H1 (cell line): ENCODE data around the gene SLC27A2. TPM values are rescaled to one million over a fixed set of nuclear protein-coding genes. Genes with fewer than 3 reads are reported as not detected.
A peak's percentile ranks its signal among the peaks of the same experiment; 100 is the strongest.

Experiments
- CTCF ChIA-PET: fragments of 300-600 bp; sonication (Branson Sonifier 250); formaldehyde crosslinking; loops from one replicate; lab custom pipeline; 2021; ENCODE audit not compliant: partially characterized antibody; lab: Charles Lee
- POLR2A ChIA-PET: fragments of 300-600 bp; sonication (Branson Sonifier 250); formaldehyde crosslinking; loops from one replicate; lab custom pipeline; 2021; ENCODE audit warnings: inconsistent platforms; ENCODE audit not compliant: partially characterized antibody; lab: Charles Lee
- DNase-seq, 2 experiments: peaks; one replicate each; pipeline versions ENCODE4 v3.0.0 to v3.0.0-alpha.2; 2010 to 2022; ENCODE audit warnings: low spot score in 2 of 2, low read depth in 1 of 2, mixed read lengths in 1 of 2
- FAIRE-seq: peaks from 2 replicates; lab custom pipeline; 2011; peaks lifted over from hg19 to GRCh38; lab: Jason Lieb, UNC
- H2AFZ ChIP-seq: 2 replicates; pipeline ENCODE4 v1.8.1; 2012; ENCODE audit warnings: low read length, inconsistent platforms
- H2AK5ac ChIP-seq: 2 replicates; pipeline ENCODE4 v1.6.1; 2013; ENCODE audit warnings: low read depth, low read length
- H2BK120ac ChIP-seq: replicated peaks from 2 replicates; pipeline ENCODE3; 2013; ENCODE audit warnings: low read depth, low read length, inconsistent platforms
- H2BK12ac ChIP-seq: 2 replicates; pipeline ENCODE4 v1.6.1; 2013; ENCODE audit warnings: low read depth, low read length
- H2BK15ac ChIP-seq: 2 replicates; pipeline ENCODE4 v1.6.1; 2013; ENCODE audit warnings: low read length
- H2BK20ac ChIP-seq: 2 replicates; pipeline ENCODE4 v1.6.1; 2013; ENCODE audit warnings: low read length
- H2BK5ac ChIP-seq: 2 replicates; pipeline ENCODE4 v1.6.1; 2013; ENCODE audit warnings: low read depth, low read length
- H3K14ac ChIP-seq: 2 replicates; pipeline ENCODE4 v1.6.1; 2013; ENCODE audit warnings: inconsistent platforms; ENCODE audit not compliant: insufficient read length
- H3K18ac ChIP-seq: 2 replicates; pipeline ENCODE4 v1.6.1; 2013; ENCODE audit warnings: low read length; ENCODE audit errors: extremely low read depth
- H3K23ac ChIP-seq: 2 replicates; pipeline ENCODE4 v1.6.1; 2013; ENCODE audit warnings: inconsistent platforms; ENCODE audit not compliant: insufficient read length
- H3K23me2 ChIP-seq: 2 replicates; pipeline ENCODE4 v1.6.1; 2013; ENCODE audit warnings: low read depth, low read length
- H3K27ac ChIP-seq: 2 replicates; pipeline ENCODE4 v1.6.1; 2011; ENCODE audit warnings: low read depth, low read length, inconsistent platforms
- H3K27me3 ChIP-seq, 4 experiments: replicated peaks in 1 of 4; 1 replicate in 1 of 4; 2 replicates in 3 of 4; pipeline versions ENCODE4 v1.6.1 to v1.8.1; 2011 to 2013; ENCODE audit warnings: low read length in 3 of 4, mild to moderate bottlenecking in 3 of 4, inconsistent platforms in 2 of 4, mixed read lengths in 2 of 4, moderate library complexity in 1 of 4; ENCODE audit not compliant: control insufficient read depth in 3 of 4, insufficient read depth in 3 of 4; ENCODE audit errors: extremely low read depth in 1 of 4
- H3K36me3 ChIP-seq, 4 experiments: 2 replicates each; pipeline versions ENCODE4 v1.6.1 to v1.8.1; 2011 to 2013; ENCODE audit warnings: mild to moderate bottlenecking in 4 of 4, low read length in 3 of 4, moderate library complexity in 2 of 4, control low read depth in 1 of 4, inconsistent platforms in 1 of 4; ENCODE audit not compliant: insufficient read depth in 4 of 4, control insufficient read depth in 2 of 4
- H3K4ac ChIP-seq: replicated peaks from 2 replicates; pipeline ENCODE3; 2013; ENCODE audit warnings: low read length, low read depth, mixed read lengths, inconsistent platforms; ENCODE audit not compliant: insufficient read length
- H3K4me1 ChIP-seq, 4 experiments: replicated peaks in 1 of 4; 1 replicate in 1 of 4; 2 replicates in 3 of 4; pipeline versions ENCODE4 v1.6.1 to v1.8.1; 2011 to 2013; ENCODE audit warnings: low read length in 3 of 4, inconsistent platforms in 2 of 4, mixed read lengths in 1 of 4; ENCODE audit not compliant: insufficient read depth in 4 of 4, control insufficient read depth in 3 of 4
- H3K4me2 ChIP-seq, 2 experiments: 2 replicates each; pipeline versions ENCODE4 v1.6.1 to v1.8.1; 2011 to 2013; ENCODE audit warnings: low read depth in 2 of 2, low read length in 2 of 2, control low read depth in 1 of 2, inconsistent platforms in 1 of 2, mild to moderate bottlenecking in 1 of 2; ENCODE audit not compliant: insufficient read depth in 1 of 2
- H3K4me3 ChIP-seq, 4 experiments: fragments of 200-600, 300-600 bp in 1 of 4; sonication (generic), shearing (Covaris generic), sonication (Bioruptor Twin) in 1 of 4; 2 replicates each; pipeline versions ENCODE4 v1.5.1 to v1.8.1; 2011 to 2016; ENCODE audit warnings: low read length in 4 of 4, low read depth in 3 of 4, control low read depth in 2 of 4, inconsistent platforms in 2 of 4, mild to moderate bottlenecking in 2 of 4, mixed read lengths in 1 of 4, moderate library complexity in 1 of 4; ENCODE audit not compliant: insufficient read depth in 2 of 4; ENCODE audit errors: extremely low read depth in 1 of 4
- H3K56ac ChIP-seq: replicated peaks from 2 replicates; pipeline ENCODE3; 2013; ENCODE audit warnings: low read depth, mild to moderate bottlenecking, mixed read lengths, low read length, inconsistent platforms; ENCODE audit not compliant: insufficient read length
- H3K79me1 ChIP-seq: 2 replicates; pipeline ENCODE4 v1.6.1; 2013; ENCODE audit warnings: low read depth, low read length, control low read depth
- H3K79me2 ChIP-seq, 2 experiments: 2 replicates each; pipeline versions ENCODE4 v1.6.1 to v1.8.1; 2012 to 2013; ENCODE audit warnings: low read length in 2 of 2, mild to moderate bottlenecking in 2 of 2, inconsistent platforms in 1 of 2; ENCODE audit not compliant: insufficient read depth in 2 of 2, control insufficient read depth in 1 of 2
- H3K9ac ChIP-seq, 4 experiments: replicated peaks in 1 of 4; 1 replicate in 1 of 4; 2 replicates in 3 of 4; pipeline versions ENCODE4 v1.6.1 to v1.8.1; 2011 to 2013; ENCODE audit warnings: low read depth in 3 of 4, low read length in 3 of 4, control low read depth in 2 of 4, mild to moderate bottlenecking in 2 of 4, moderate library complexity in 2 of 4, inconsistent platforms in 1 of 4; ENCODE audit errors: extremely low read depth in 1 of 4
- H3K9me3 ChIP-seq, 2 experiments: 2 replicates each; pipeline versions ENCODE4 v1.6.1 to v1.8.1; 2012 to 2013; ENCODE audit warnings: mild to moderate bottlenecking in 2 of 2, moderate library complexity in 2 of 2, control low read depth in 1 of 2, inconsistent platforms in 1 of 2, low read depth in 1 of 2, low read length in 1 of 2, mixed read lengths in 1 of 2; ENCODE audit not compliant: insufficient read depth in 2 of 2
- H4K20me1 ChIP-seq, 2 experiments: replicated peaks in 1 of 2; 2 replicates each; pipeline versions ENCODE3 to v1.8.1; 2011 to 2013; ENCODE audit warnings: inconsistent platforms in 2 of 2, low read length in 2 of 2, mild to moderate bottlenecking in 1 of 2; ENCODE audit not compliant: insufficient read depth in 2 of 2, control insufficient read depth in 1 of 2
- H4K5ac ChIP-seq: 2 replicates; pipeline ENCODE4 v1.6.1; 2013; ENCODE audit warnings: low read length, low read depth, mixed read lengths, inconsistent platforms; ENCODE audit not compliant: insufficient read length
- H4K8ac ChIP-seq: 2 replicates; pipeline ENCODE4 v1.8.0; 2013; ENCODE audit warnings: mild to moderate bottlenecking, moderate library complexity, low read length, inconsistent platforms; ENCODE audit not compliant: insufficient read depth; ENCODE audit errors: extremely low read depth
- H4K91ac ChIP-seq: replicated peaks from 2 replicates; pipeline ENCODE3; 2013; ENCODE audit warnings: low read length, mixed read lengths, inconsistent platforms; ENCODE audit not compliant: insufficient read length
- MAFK ChIP-seq: IDR thresholded peaks from 2 replicates; pipeline ENCODE4 v1.6.1; 2012; ENCODE audit warnings: low read depth, mild to moderate bottlenecking, improper control_type of control experiment, low read length
- RAD21 ChIP-seq, 2 experiments: IDR thresholded peaks in 1 of 2; conservative IDR thresholded peaks in 1 of 2; 2 replicates each; pipeline ENCODE4 v1.6.1; 2011; ENCODE audit warnings: low read depth in 2 of 2, low read length in 2 of 2, improper control_type of control experiment in 1 of 2, inconsistent platforms in 1 of 2, mild to moderate bottlenecking in 1 of 2, moderate library complexity in 1 of 2
- TAF7 ChIP-seq: optimal IDR thresholded peaks from 2 replicates; pipeline ENCODE3; 2011; ENCODE audit warnings: low read depth, mild to moderate bottlenecking, inconsistent platforms, low read length, moderate library complexity, borderline replicate concordance
- WGBS, 2 experiments: shearing (Covaris generic) in 1 of 2; methylation state at CpG; one replicate each; pipeline versions ENCODE4 v1.1.6 to v1.1.7; 2013 to 2015; ENCODE audit warnings: low lambda C conversion rate in 2 of 2, mixed read lengths in 2 of 2, inconsistent platforms in 1 of 2, low coverage in 1 of 2, missing lambda C conversion rate in 1 of 2; ENCODE audit not compliant: insufficient replicate concordance in 2 of 2, insufficient coverage in 1 of 2, insufficient read length in 1 of 2; ENCODE audit errors: extremely low coverage in 1 of 2, missing lambda C conversion rate in 1 of 2; 5-methylcytosine and 5-hydroxymethylcytosine counted together
- polyA plus RNA-seq, 7 experiments: library from polyadenylated mRNA; depleted of rRNA in 3 of 7; stranded (reverse) in 5 of 7; unstranded in 2 of 7; fragments of >200 nt in 5 of 7; fragments of 200-250 nt in 2 of 7; gene quantifications; 1 replicate in 5 of 7; 2 replicates in 1 of 7; 4 replicates in 1 of 7; pipeline versions ENCODE4 v1.2.1 to v1.2.3, GENCODE V29; 2011 to 2013; ENCODE audit warnings: missing spikeins in 2 of 7, mixed read lengths in 2 of 7
- total RNA-seq: library from RNA; stranded (reverse); fragmentation: NEBNext Ultra II Directional; extraction: Animal tissue kit (Norgen Biotek cat#: 25700); gene quantifications from 2 replicates; pipeline ENCODE4 v1.2.1, GENCODE V29; 2021
- TF ChIP-seq, protein P1 (sequence below), 3 experiments: IDR thresholded peaks; 1 replicate in 2 of 3; 2 replicates in 1 of 3; pipeline versions ENCODE4 v1.5.1 to v1.6.1; 2011; ENCODE audit warnings: low read length in 3 of 3, mild to moderate bottlenecking in 3 of 3, inconsistent platforms in 2 of 3, low read depth in 1 of 3, moderate library complexity in 1 of 3; ENCODE audit not compliant: insufficient read depth in 1 of 3; ENCODE audit errors: control extremely low read depth in 1 of 3

SLC27A2 gene
- total and polyA plus RNA-seq, 2 of the 8 experiments (the other 6 are each of a cell fraction or from before 2014, with no cell fraction given): 5.6 to 5.8 TPM

DNA sequence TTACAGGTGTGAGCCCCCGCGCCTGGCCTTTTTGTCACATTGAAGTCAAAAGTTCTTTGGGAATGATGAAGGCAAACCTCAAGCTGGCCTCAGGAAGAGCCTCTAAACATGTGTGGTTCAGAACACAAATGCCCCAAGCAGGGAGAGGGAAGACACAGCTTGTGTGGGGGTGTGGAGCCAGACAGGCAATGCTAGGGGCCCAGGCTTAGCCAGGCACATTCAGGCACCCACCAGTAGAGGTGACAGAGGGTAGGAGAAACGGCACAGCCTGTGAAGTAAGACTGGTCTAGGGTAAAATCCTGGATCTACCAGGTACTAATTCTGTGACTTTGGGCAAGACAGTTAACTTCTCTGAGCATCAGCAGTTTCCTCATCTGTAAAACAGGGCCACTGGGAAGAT lies 80.0 kb downstream of the SLC27A2 start:
- Histone ChIP-seq H3K23me2 (no peaks in the 10 kb centered on the region), H2BK15ac (no peak overlapping the region), H2BK120ac (no peak overlapping the region), H3K18ac (no peak overlapping the region), H3K4me2 (no peak overlapping the region), H3K27me3 (no peaks in the 10 kb centered on the region), H4K5ac (no peak overlapping the region), H2BK5ac (no peak overlapping the region), H2AK5ac (no peak overlapping the region), H3K4me1 (peaks cover 0 to 4% (median 1%) of the 10 kb centered on the region in 4 experiments; a peak in 3 of 7 replicates), H3K4ac (no peak overlapping the region), H4K8ac (no peak overlapping the region), H3K4me3 (no peak overlapping the region), H3K27ac (no peak overlapping the region), H2BK12ac (no peak overlapping the region), H3K36me3 (no peaks in the 10 kb centered on the region), H3K56ac (no peak overlapping the region), H3K23ac (no peak overlapping the region), H4K20me1 (no peaks in the 10 kb centered on the region), H3K79me2 (no peaks in the 10 kb centered on the region), H3K79me1 (no peaks in the 10 kb centered on the region), H3K9me3 (no peaks in the 10 kb centered on the region), H3K14ac (no peak overlapping the region), H3K9ac (no peak overlapping the region), H4K91ac (no peak overlapping the region), H2BK20ac (no peak overlapping the region), H2AFZ (no peak overlapping the region)
- ChIA-PET POLR2A (interaction anchor here (0.5 kb wide), 1 partner anchor 618 kb away, joined by 3 read pairs; no protein-coding TSS in a partner anchor), CTCF (interaction anchor here (1.0 to 1.6 kb wide), 7 partner anchors 11 to 114 kb away, joined by 3 to 7 read pairs (median 4); no protein-coding TSS in a partner anchor)
- WGBS, 2 experiments: 92% methylated on average over 3 of the region's 3 CpGs; no CpG with 5 or more reads in 1 of the 2 experiments
- TF ChIP-seq, protein P1, sequence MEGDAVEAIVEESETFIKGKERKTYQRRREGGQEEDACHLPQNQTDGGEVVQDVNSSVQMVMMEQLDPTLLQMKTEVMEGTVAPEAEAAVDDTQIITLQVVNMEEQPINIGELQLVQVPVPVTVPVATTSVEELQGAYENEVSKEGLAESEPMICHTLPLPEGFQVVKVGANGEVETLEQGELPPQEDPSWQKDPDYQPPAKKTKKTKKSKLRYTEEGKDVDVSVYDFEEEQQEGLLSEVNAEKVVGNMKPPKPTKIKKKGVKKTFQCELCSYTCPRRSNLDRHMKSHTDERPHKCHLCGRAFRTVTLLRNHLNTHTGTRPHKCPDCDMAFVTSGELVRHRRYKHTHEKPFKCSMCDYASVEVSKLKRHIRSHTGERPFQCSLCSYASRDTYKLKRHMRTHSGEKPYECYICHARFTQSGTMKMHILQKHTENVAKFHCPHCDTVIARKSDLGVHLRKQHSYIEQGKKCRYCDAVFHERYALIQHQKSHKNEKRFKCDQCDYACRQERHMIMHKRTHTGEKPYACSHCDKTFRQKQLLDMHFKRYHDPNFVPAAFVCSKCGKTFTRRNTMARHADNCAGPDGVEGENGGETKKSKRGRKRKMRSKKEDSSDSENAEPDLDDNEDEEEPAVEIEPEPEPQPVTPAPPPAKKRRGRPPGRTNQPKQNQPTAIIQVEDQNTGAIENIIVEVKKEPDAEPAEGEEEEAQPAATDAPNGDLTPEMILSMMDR (IDR thresholded peaks at IDR 0.05; ENCODE audit: control extremely low read depth in 1 of 3, insufficient read depth in 1 of 3, low read depth in 1 of 3, low read length in 3 of 3): peak; percentile 10 to 59 (median 56); a peak in 2 of 4 replicates
- peak; percentile 20 to 42; a peak in 3 of 4 replicates for TF ChIP-seq RAD21 (IDR thresholded peaks at IDR 0.05 in 1 of 2, conservative IDR thresholded peaks at IDR 0.05 in 1 of 2; ENCODE audit: low read depth in 2 of 2, low read length in 2 of 2)
- TF ChIP-seq TAF7: no peak
- no peak for TF ChIP-seq MAFK
- DNase-seq (no peak), FAIRE-seq (no peak)
